ENCODE results near the gene IQCE. TPM values are rescaled to one million over a fixed set of nuclear protein-coding genes. Genes with fewer than 3 reads are reported as not detected.

IQCE gene
- total and polyA plus RNA-seq, 8 donors = 14.7 to 25.1 (median 19.1) TPM

DNA sequence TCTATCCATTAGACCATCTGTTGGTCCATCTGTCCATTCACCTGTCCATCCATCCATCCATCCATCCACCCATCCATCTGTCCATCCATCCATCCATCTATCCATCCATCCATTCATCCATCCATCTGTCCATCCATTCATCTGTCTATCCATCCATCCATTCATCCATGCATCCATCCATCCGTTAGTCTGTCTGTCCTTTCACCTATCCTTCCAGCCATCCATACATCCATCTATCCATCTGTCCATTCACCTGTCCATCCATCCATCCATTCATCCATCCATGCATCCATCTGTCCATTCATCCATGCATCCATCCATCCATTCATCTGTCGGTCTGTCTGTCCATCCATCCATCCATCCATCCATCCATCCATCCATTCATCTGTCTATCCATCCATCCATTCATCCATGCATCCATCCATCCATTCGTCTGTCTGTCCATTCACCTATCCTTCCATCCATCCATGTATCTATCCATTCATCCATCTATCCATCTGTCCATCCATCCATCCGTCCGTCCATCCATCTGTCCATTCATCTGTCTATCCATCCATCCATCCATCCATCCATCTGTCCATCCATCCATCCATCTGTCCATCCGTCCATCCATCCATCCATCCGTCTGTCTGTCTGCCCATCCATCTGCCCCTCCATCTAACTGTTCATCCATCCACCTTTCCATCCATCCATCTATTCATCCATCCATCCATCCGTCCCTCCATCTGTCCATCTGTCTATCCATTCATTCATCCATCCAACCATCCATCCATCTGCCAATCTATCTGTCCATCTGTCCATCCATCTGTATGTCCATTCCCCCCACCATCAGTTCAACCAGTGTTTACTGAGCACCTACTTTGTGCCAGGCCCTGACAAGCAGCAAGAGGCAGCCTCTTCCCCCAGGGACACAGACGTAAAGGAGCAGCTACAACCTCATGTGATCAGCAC, 44.0 kb upstream of the IQCE start:
- no peak overlapping the region for H3K4me3 ChIP-seq
- peaks cover 27 to 45% of the 10 kb centered on the region in 2 donors for H3K4me1 ChIP-seq
- H3K27me3 ChIP-seq = peaks cover 0 to 15% of the 10 kb centered on the region in 2 donors
- no peaks in the 10 kb centered on the region for H3K9me3 ChIP-seq
- H3K36me3 ChIP-seq = no peaks in the 10 kb centered on the region
- DNase-seq (no peak), ATAC-seq (no peak)
- intact Hi-C loops (cut with DNase I) = no loop called here
- H3K27ac ChIP-seq = no peak overlapping the region
- TF ChIP-seq, protein P1, sequence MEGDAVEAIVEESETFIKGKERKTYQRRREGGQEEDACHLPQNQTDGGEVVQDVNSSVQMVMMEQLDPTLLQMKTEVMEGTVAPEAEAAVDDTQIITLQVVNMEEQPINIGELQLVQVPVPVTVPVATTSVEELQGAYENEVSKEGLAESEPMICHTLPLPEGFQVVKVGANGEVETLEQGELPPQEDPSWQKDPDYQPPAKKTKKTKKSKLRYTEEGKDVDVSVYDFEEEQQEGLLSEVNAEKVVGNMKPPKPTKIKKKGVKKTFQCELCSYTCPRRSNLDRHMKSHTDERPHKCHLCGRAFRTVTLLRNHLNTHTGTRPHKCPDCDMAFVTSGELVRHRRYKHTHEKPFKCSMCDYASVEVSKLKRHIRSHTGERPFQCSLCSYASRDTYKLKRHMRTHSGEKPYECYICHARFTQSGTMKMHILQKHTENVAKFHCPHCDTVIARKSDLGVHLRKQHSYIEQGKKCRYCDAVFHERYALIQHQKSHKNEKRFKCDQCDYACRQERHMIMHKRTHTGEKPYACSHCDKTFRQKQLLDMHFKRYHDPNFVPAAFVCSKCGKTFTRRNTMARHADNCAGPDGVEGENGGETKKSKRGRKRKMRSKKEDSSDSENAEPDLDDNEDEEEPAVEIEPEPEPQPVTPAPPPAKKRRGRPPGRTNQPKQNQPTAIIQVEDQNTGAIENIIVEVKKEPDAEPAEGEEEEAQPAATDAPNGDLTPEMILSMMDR (IDR thresholded peaks at IDR 0.05) = no peak

DNA sequence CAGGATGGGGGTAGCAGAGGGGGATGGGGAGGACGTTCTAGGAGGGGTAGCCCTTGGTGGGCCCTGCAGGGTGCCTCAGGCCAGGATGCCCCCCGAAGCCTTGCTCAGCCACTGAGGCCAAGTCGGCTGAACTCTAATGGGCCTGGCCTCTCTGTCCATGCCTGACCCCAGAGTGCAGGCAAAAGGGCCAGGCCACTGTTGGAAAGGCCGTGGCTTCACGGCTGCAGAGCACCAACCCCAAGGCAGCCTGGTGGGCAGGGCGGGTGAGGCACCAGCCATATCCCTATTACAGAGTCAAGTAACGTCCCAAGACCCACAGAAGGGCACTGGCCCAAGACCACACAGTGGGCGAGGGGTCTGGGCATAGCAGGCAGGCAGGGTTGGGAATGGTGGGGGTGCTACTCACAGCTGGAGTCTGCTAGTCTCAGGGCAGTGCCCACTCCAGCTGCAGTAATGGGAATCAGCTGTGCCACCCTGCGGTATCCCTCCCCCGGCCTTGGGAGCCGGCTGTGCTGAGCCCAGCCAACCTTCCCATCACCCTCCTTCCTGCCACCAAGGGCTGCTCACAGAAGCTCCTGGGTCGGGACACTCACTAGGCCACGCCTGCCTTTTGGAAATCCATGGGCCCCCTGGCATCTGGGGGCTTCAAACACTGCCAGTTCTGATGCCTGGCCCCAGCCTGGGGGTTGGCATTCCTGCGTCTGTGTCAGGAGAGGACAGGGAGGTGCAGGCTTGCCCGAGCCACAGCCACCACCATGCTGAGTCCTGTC, 43.2 kb upstream of the IQCE start:
- intact Hi-C loops (cut with DNase I) = no loop called here
- H3K27me3 ChIP-seq = peaks cover 0 to 12% of the 10 kb centered on the region in 2 donors
- ATAC-seq (no peak), DNase-seq (peak in 1 of 4 donors; percentile 63)
- H3K4me3 ChIP-seq = no peak overlapping the region
- H3K4me1 ChIP-seq = peaks cover 24 to 42% of the 10 kb centered on the region in 2 donors
- H3K36me3 ChIP-seq = no peaks in the 10 kb centered on the region
- TF ChIP-seq, protein P1 (IDR thresholded peaks at IDR 0.05) = no peak
- no peaks in the 10 kb centered on the region for H3K9me3 ChIP-seq
- H3K27ac ChIP-seq = no peak overlapping the region

DNA sequence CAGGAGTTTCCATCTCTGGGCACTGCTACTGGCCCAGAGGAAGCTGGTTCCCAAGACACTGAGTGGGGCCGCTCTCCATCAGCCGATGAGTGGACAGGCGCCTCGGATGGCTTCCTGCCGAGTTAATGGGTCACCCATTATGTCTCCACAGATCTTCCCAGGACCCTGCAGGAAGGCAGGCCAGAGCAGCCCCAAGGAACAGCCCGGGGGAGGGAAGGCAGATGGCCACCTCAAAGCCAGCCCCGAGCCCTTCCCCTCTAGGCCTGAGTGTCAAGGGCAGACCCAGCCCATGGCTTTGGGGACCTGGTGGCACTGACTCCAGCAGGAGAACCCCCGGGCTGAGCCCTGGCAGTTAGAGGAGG, 42.6 kb upstream of the IQCE start:
- H3K36me3 ChIP-seq = no peaks in the 10 kb centered on the region
- no peak overlapping the region for H3K4me3 ChIP-seq
- TF ChIP-seq, protein P1 (IDR thresholded peaks at IDR 0.05) = no peak
- H3K27me3 ChIP-seq = peaks cover 0 to 14% of the 10 kb centered on the region in 2 donors
- no peak overlapping the region for H3K27ac ChIP-seq
- ATAC-seq (no peak), DNase-seq (no peak)
- H3K4me1 ChIP-seq = peaks cover 19 to 41% of the 10 kb centered on the region in 2 donors
- intact Hi-C loops (cut with DNase I) = no loop called here
- H3K9me3 ChIP-seq = no peaks in the 10 kb centered on the region

DNA sequence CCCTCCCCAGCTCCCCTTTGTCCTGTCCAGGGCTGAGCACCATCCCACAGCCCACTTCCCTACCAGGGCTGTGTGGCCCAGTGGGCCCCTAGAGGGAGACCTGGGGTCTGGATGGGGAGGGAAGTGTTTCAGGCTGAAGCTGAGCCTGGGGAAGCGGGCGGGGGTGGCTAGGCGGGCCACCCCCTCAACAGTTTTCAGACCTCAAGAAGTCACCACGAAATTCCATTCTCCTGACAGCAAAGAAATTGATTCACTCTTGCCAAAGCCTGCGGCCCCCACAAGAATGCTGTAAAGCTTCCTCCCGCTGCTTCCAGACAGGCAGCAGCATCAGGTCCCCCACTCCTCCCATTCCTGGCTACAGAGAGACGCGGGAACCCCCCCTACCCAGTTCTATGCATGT, 41.8 kb upstream of the IQCE start:
- TF ChIP-seq, protein P1 (IDR thresholded peaks at IDR 0.05) = no peak
- Histone ChIP-seq H3K27ac (no peak overlapping the region), H3K4me3 (no peak overlapping the region), H3K27me3 (peaks cover 0 to 16% of the 10 kb centered on the region in 2 donors), H3K4me1 (peaks cover 15 to 40% of the 10 kb centered on the region in 2 donors), H3K36me3 (no peaks in the 10 kb centered on the region), H3K9me3 (no peaks in the 10 kb centered on the region)
- DNase-seq = no peak
- no peak for ATAC-seq
- intact Hi-C loops (cut with DNase I) = no loop called here

All from left lung (tissue), 10 donors.